H1 (cell line): ENCODE results near the gene MAGOH. TPM values are rescaled to one million over a fixed set of nuclear protein-coding genes. Genes with fewer than 3 reads are reported as not detected.
A peak's percentile ranks its signal among the peaks of the same experiment; 100 is the strongest.

Source experiments
- CTCF ChIA-PET: fragments of 300-600 bp; sonication (Branson Sonifier 250); formaldehyde crosslinking; loops from one replicate; lab custom pipeline; 2021; ENCODE audit not compliant: partially characterized antibody; lab: Charles Lee
- POLR2A ChIA-PET: fragments of 300-600 bp; sonication (Branson Sonifier 250); formaldehyde crosslinking; loops from one replicate; lab custom pipeline; 2021; ENCODE audit warnings: inconsistent platforms; ENCODE audit not compliant: partially characterized antibody; lab: Charles Lee
- DNase-seq, 2 experiments: peaks; one replicate each; pipeline versions ENCODE4 v3.0.0 to v3.0.0-alpha.2; 2010 to 2022; ENCODE audit warnings: low spot score in 2 of 2, low read depth in 1 of 2, mixed read lengths in 1 of 2
- FAIRE-seq: peaks from 2 replicates; lab custom pipeline; 2011; peaks lifted over from hg19 to GRCh38; lab: Jason Lieb, UNC
- H2AFZ ChIP-seq: 2 replicates; pipeline ENCODE4 v1.8.1; 2012; ENCODE audit warnings: low read length, inconsistent platforms
- H2AK5ac ChIP-seq: 2 replicates; pipeline ENCODE4 v1.6.1; 2013; ENCODE audit warnings: low read depth, low read length
- H2BK120ac ChIP-seq: replicated peaks from 2 replicates; pipeline ENCODE3; 2013; ENCODE audit warnings: low read depth, low read length, inconsistent platforms
- H2BK12ac ChIP-seq: 2 replicates; pipeline ENCODE4 v1.6.1; 2013; ENCODE audit warnings: low read depth, low read length
- H2BK15ac ChIP-seq: 2 replicates; pipeline ENCODE4 v1.6.1; 2013; ENCODE audit warnings: low read length
- H2BK20ac ChIP-seq: 2 replicates; pipeline ENCODE4 v1.6.1; 2013; ENCODE audit warnings: low read length
- H2BK5ac ChIP-seq: 2 replicates; pipeline ENCODE4 v1.6.1; 2013; ENCODE audit warnings: low read depth, low read length
- H3K14ac ChIP-seq: 2 replicates; pipeline ENCODE4 v1.6.1; 2013; ENCODE audit warnings: inconsistent platforms; ENCODE audit not compliant: insufficient read length
- H3K18ac ChIP-seq: 2 replicates; pipeline ENCODE4 v1.6.1; 2013; ENCODE audit warnings: low read length; ENCODE audit errors: extremely low read depth
- H3K23ac ChIP-seq: 2 replicates; pipeline ENCODE4 v1.6.1; 2013; ENCODE audit warnings: inconsistent platforms; ENCODE audit not compliant: insufficient read length
- H3K23me2 ChIP-seq: 2 replicates; pipeline ENCODE4 v1.6.1; 2013; ENCODE audit warnings: low read depth, low read length
- H3K27ac ChIP-seq: 2 replicates; pipeline ENCODE4 v1.6.1; 2011; ENCODE audit warnings: low read depth, low read length, inconsistent platforms
- H3K27me3 ChIP-seq, 4 experiments: replicated peaks in 1 of 4; 1 replicate in 1 of 4; 2 replicates in 3 of 4; pipeline versions ENCODE4 v1.6.1 to v1.8.1; 2011 to 2013; ENCODE audit warnings: low read length in 3 of 4, mild to moderate bottlenecking in 3 of 4, inconsistent platforms in 2 of 4, mixed read lengths in 2 of 4, moderate library complexity in 1 of 4; ENCODE audit not compliant: control insufficient read depth in 3 of 4, insufficient read depth in 3 of 4; ENCODE audit errors: extremely low read depth in 1 of 4
- H3K36me3 ChIP-seq, 4 experiments: 2 replicates each; pipeline versions ENCODE4 v1.6.1 to v1.8.1; 2011 to 2013; ENCODE audit warnings: mild to moderate bottlenecking in 4 of 4, low read length in 3 of 4, moderate library complexity in 2 of 4, control low read depth in 1 of 4, inconsistent platforms in 1 of 4; ENCODE audit not compliant: insufficient read depth in 4 of 4, control insufficient read depth in 2 of 4
- H3K4ac ChIP-seq: replicated peaks from 2 replicates; pipeline ENCODE3; 2013; ENCODE audit warnings: low read length, low read depth, mixed read lengths, inconsistent platforms; ENCODE audit not compliant: insufficient read length
- H3K4me1 ChIP-seq, 4 experiments: replicated peaks in 1 of 4; 1 replicate in 1 of 4; 2 replicates in 3 of 4; pipeline versions ENCODE4 v1.6.1 to v1.8.1; 2011 to 2013; ENCODE audit warnings: low read length in 3 of 4, inconsistent platforms in 2 of 4, mixed read lengths in 1 of 4; ENCODE audit not compliant: insufficient read depth in 4 of 4, control insufficient read depth in 3 of 4
- H3K4me2 ChIP-seq, 2 experiments: 2 replicates each; pipeline versions ENCODE4 v1.6.1 to v1.8.1; 2011 to 2013; ENCODE audit warnings: low read depth in 2 of 2, low read length in 2 of 2, control low read depth in 1 of 2, inconsistent platforms in 1 of 2, mild to moderate bottlenecking in 1 of 2; ENCODE audit not compliant: insufficient read depth in 1 of 2
- H3K4me3 ChIP-seq, 4 experiments: fragments of 200-600, 300-600 bp in 1 of 4; sonication (generic), shearing (Covaris generic), sonication (Bioruptor Twin) in 1 of 4; 2 replicates each; pipeline versions ENCODE4 v1.5.1 to v1.8.1; 2011 to 2016; ENCODE audit warnings: low read length in 4 of 4, low read depth in 3 of 4, control low read depth in 2 of 4, inconsistent platforms in 2 of 4, mild to moderate bottlenecking in 2 of 4, mixed read lengths in 1 of 4, moderate library complexity in 1 of 4; ENCODE audit not compliant: insufficient read depth in 2 of 4; ENCODE audit errors: extremely low read depth in 1 of 4
- H3K56ac ChIP-seq: replicated peaks from 2 replicates; pipeline ENCODE3; 2013; ENCODE audit warnings: low read depth, mild to moderate bottlenecking, mixed read lengths, low read length, inconsistent platforms; ENCODE audit not compliant: insufficient read length
- H3K79me1 ChIP-seq: 2 replicates; pipeline ENCODE4 v1.6.1; 2013; ENCODE audit warnings: low read depth, low read length, control low read depth
- H3K79me2 ChIP-seq, 2 experiments: 2 replicates each; pipeline versions ENCODE4 v1.6.1 to v1.8.1; 2012 to 2013; ENCODE audit warnings: low read length in 2 of 2, mild to moderate bottlenecking in 2 of 2, inconsistent platforms in 1 of 2; ENCODE audit not compliant: insufficient read depth in 2 of 2, control insufficient read depth in 1 of 2
- H3K9ac ChIP-seq, 4 experiments: replicated peaks in 1 of 4; 1 replicate in 1 of 4; 2 replicates in 3 of 4; pipeline versions ENCODE4 v1.6.1 to v1.8.1; 2011 to 2013; ENCODE audit warnings: low read depth in 3 of 4, low read length in 3 of 4, control low read depth in 2 of 4, mild to moderate bottlenecking in 2 of 4, moderate library complexity in 2 of 4, inconsistent platforms in 1 of 4; ENCODE audit errors: extremely low read depth in 1 of 4
- H3K9me3 ChIP-seq, 2 experiments: 2 replicates each; pipeline versions ENCODE4 v1.6.1 to v1.8.1; 2012 to 2013; ENCODE audit warnings: mild to moderate bottlenecking in 2 of 2, moderate library complexity in 2 of 2, control low read depth in 1 of 2, inconsistent platforms in 1 of 2, low read depth in 1 of 2, low read length in 1 of 2, mixed read lengths in 1 of 2; ENCODE audit not compliant: insufficient read depth in 2 of 2
- H4K20me1 ChIP-seq, 2 experiments: replicated peaks in 1 of 2; 2 replicates each; pipeline versions ENCODE3 to v1.8.1; 2011 to 2013; ENCODE audit warnings: inconsistent platforms in 2 of 2, low read length in 2 of 2, mild to moderate bottlenecking in 1 of 2; ENCODE audit not compliant: insufficient read depth in 2 of 2, control insufficient read depth in 1 of 2
- H4K5ac ChIP-seq: 2 replicates; pipeline ENCODE4 v1.6.1; 2013; ENCODE audit warnings: low read length, low read depth, mixed read lengths, inconsistent platforms; ENCODE audit not compliant: insufficient read length
- H4K8ac ChIP-seq: 2 replicates; pipeline ENCODE4 v1.8.0; 2013; ENCODE audit warnings: mild to moderate bottlenecking, moderate library complexity, low read length, inconsistent platforms; ENCODE audit not compliant: insufficient read depth; ENCODE audit errors: extremely low read depth
- H4K91ac ChIP-seq: replicated peaks from 2 replicates; pipeline ENCODE3; 2013; ENCODE audit warnings: low read length, mixed read lengths, inconsistent platforms; ENCODE audit not compliant: insufficient read length
- CREB1 ChIP-seq: IDR thresholded peaks from 2 replicates; pipeline ENCODE4 v1.6.1; 2012; ENCODE audit warnings: inconsistent platforms
- CTCF ChIP-seq, 3 experiments: IDR thresholded peaks; 1 replicate in 2 of 3; 2 replicates in 1 of 3; pipeline versions ENCODE4 v1.5.1 to v1.6.1; 2011; ENCODE audit warnings: low read length in 3 of 3, mild to moderate bottlenecking in 3 of 3, inconsistent platforms in 2 of 3, low read depth in 1 of 3, moderate library complexity in 1 of 3; ENCODE audit not compliant: insufficient read depth in 1 of 3; ENCODE audit errors: control extremely low read depth in 1 of 3
- EGR1 ChIP-seq: IDR thresholded peaks from 2 replicates; pipeline ENCODE4 v1.6.1; 2011; ENCODE audit warnings: low read depth, low read length, borderline replicate concordance
- PHF8 ChIP-seq: fragments of 200-600 bp; sonication (generic); conservative IDR thresholded peaks from 2 replicates; pipeline ENCODE4 v1.7.1; 2012; ENCODE audit warnings: low read depth, mild to moderate bottlenecking, inconsistent platforms, low read length, moderate library complexity
- RAD21 ChIP-seq, 2 experiments: IDR thresholded peaks in 1 of 2; conservative IDR thresholded peaks in 1 of 2; 2 replicates each; pipeline ENCODE4 v1.6.1; 2011; ENCODE audit warnings: low read depth in 2 of 2, low read length in 2 of 2, improper control_type of control experiment in 1 of 2, inconsistent platforms in 1 of 2, mild to moderate bottlenecking in 1 of 2, moderate library complexity in 1 of 2
- SIN3A ChIP-seq, 2 experiments: IDR thresholded peaks in 1 of 2; conservative IDR thresholded peaks in 1 of 2; 2 replicates each; pipeline ENCODE4 v1.6.1; 2011 to 2012; ENCODE audit warnings: low read length in 2 of 2, improper control_type of control experiment in 1 of 2, low read depth in 1 of 2, mild to moderate bottlenecking in 1 of 2
- WGBS, 2 experiments: shearing (Covaris generic) in 1 of 2; methylation state at CpG; one replicate each; pipeline versions ENCODE4 v1.1.6 to v1.1.7; 2013 to 2015; ENCODE audit warnings: low lambda C conversion rate in 2 of 2, mixed read lengths in 2 of 2, inconsistent platforms in 1 of 2, low coverage in 1 of 2, missing lambda C conversion rate in 1 of 2; ENCODE audit not compliant: insufficient replicate concordance in 2 of 2, insufficient coverage in 1 of 2, insufficient read length in 1 of 2; ENCODE audit errors: extremely low coverage in 1 of 2, missing lambda C conversion rate in 1 of 2; 5-methylcytosine and 5-hydroxymethylcytosine counted together
- polyA plus RNA-seq, 7 experiments: library from polyadenylated mRNA; depleted of rRNA in 3 of 7; stranded (reverse) in 5 of 7; unstranded in 2 of 7; fragments of >200 nt in 5 of 7; fragments of 200-250 nt in 2 of 7; gene quantifications; 1 replicate in 5 of 7; 2 replicates in 1 of 7; 4 replicates in 1 of 7; pipeline versions ENCODE4 v1.2.1 to v1.2.3, GENCODE V29; 2011 to 2013; ENCODE audit warnings: missing spikeins in 2 of 7, mixed read lengths in 2 of 7
- total RNA-seq: library from RNA; stranded (reverse); fragmentation: NEBNext Ultra II Directional; extraction: Animal tissue kit (Norgen Biotek cat#: 25700); gene quantifications from 2 replicates; pipeline ENCODE4 v1.2.1, GENCODE V29; 2021
- TF ChIP-seq, protein P1 (sequence below): IDR thresholded peaks from 2 replicates; pipeline ENCODE4 v1.6.1; 2011; ENCODE audit warnings: low read length, improper control_type of control experiment

The MAGOH gene
- total and polyA plus RNA-seq, 2 of the 8 experiments (the other 6 are each of a cell fraction or from before 2014, with no cell fraction given): 46.9 to 74.3 TPM

- Histone ChIP-seq H3K23me2 (no peaks in the 10 kb centered on the region), H3K56ac (no peak overlapping the region), H2BK5ac (no peak overlapping the region), H2AFZ (no peak overlapping the region), H4K5ac (no peak overlapping the region), H3K18ac (no peak overlapping the region), H3K4me2 (no peak overlapping the region), H4K91ac (no peak overlapping the region), H3K79me1 (0 out of 2 replicates have a peak, but pooled peaks cover 3% of the 10 kb centered on the region), H3K4me3 (no peak overlapping the region), H4K8ac (no peak overlapping the region), H4K20me1 (peaks cover 0 to 4% of the 10 kb centered on the region in 2 experiments), H3K27me3 (no peaks in the 10 kb centered on the region), H2BK12ac (no peak overlapping the region), H3K4me1 (no peaks in the 10 kb centered on the region), H2BK20ac (no peak overlapping the region), H3K14ac (no peak overlapping the region), H3K27ac (no peak overlapping the region), H3K4ac (no peak overlapping the region), H2BK120ac (no peak overlapping the region), H3K79me2 (no peaks in the 10 kb centered on the region), H3K9me3 (no peaks in the 10 kb centered on the region), H3K36me3 (peaks cover 11 to 63% (median 43%) of the 10 kb centered on the region in 4 experiments; a peak in 7 of 8 replicates), H2AK5ac (no peak overlapping the region), H3K9ac (no peak overlapping the region), H2BK15ac (no peak overlapping the region), H3K23ac (no peak overlapping the region)
- ChIA-PET CTCF (interaction anchor here (0.6 to 7.0 kb wide), 49 partner anchors 8 to 880 kb away, joined by 3 to 103 read pairs (median 4); no protein-coding TSS in a partner anchor), POLR2A (interaction anchor here (0.7 to 1.3 kb wide), 5 partner anchors 13 to 187 kb away, joined by 3 to 7 read pairs (median 3); no protein-coding TSS in a partner anchor)
- FAIRE-seq (peak; percentile 13), DNase-seq (peak in 1 of 2 experiments; percentile 89)
- WGBS, 2 experiments: 67% methylated on average over 8 of the region's 8 CpGs; no CpG with 5 or more reads in 1 of the 2 experiments
- TF ChIP-seq EGR1: no peak
- no peak for TF ChIP-seq PHF8
- TF ChIP-seq RAD21 (IDR thresholded peaks at IDR 0.05 in 1 of 2, conservative IDR thresholded peaks at IDR 0.05 in 1 of 2; ENCODE audit: low read depth in 2 of 2, low read length in 2 of 2): peak; percentile 85 to 87
- TF ChIP-seq, protein P1, sequence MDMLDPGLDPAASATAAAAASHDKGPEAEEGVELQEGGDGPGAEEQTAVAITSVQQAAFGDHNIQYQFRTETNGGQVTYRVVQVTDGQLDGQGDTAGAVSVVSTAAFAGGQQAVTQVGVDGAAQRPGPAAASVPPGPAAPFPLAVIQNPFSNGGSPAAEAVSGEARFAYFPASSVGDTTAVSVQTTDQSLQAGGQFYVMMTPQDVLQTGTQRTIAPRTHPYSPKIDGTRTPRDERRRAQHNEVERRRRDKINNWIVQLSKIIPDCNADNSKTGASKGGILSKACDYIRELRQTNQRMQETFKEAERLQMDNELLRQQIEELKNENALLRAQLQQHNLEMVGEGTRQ: no peak
- TF ChIP-seq SIN3A (conservative IDR thresholded peaks at IDR 0.05 in 1 of 2, IDR thresholded peaks at IDR 0.05 in 1 of 2; ENCODE audit: low read depth in 1 of 2, low read length in 2 of 2): 0 out of 4 replicates have a peak, but pooled peaks of 1 of the 2 experiments have one; percentile 47
- no peak for TF ChIP-seq CREB1
- TF ChIP-seq CTCF (IDR thresholded peaks at IDR 0.05; ENCODE audit: control extremely low read depth in 1 of 3, insufficient read depth in 1 of 3, low read depth in 1 of 3, low read length in 3 of 3): peak; percentile 68 to 72 (median 69)
Measured at GRCh38 chr1:53278298-53278725, 40.0 kb upstream of the MAGOH start.
